Stimulated activated effector memory CD8-positive, alpha-beta T cell treated with anti-CD3 and anti-CD28 coated beads, Interleukin-12 subunit alpha, Interleukin-12 subunit beta, amount 100 ng/mL, for 72 hours (primary cell): Measurements from ENCODE around the gene MAMDC2.

ENCODE experiments used
- ATAC-seq: fragments of 150-1000 bp; cut with Tn5 transposase; 2 replicates; pipeline ENCODE4 v1.10.0; 2021
- DNase-seq, 2 donors: peaks; one replicate each; pipeline ENCODE4 v3.0.0; 2021 to 2022; ENCODE audit warnings: low spot score in 2 of 2
- H3K27ac Mint-ChIP-seq: one replicate; pipeline ENCODE4 v1.8.0; 2022; ENCODE audit warnings: mild to moderate bottlenecking, mixed read lengths
- H3K36me3 Mint-ChIP-seq: one replicate; pipeline ENCODE4 v1.8.0; 2022; ENCODE audit warnings: mild to moderate bottlenecking, mixed read lengths
- H3K4me1 Mint-ChIP-seq: one replicate; pipeline ENCODE4 v1.8.0; 2022; ENCODE audit warnings: mixed read lengths
- H3K4me3 Mint-ChIP-seq: one replicate; pipeline ENCODE4 v1.8.0; 2022; ENCODE audit warnings: mild to moderate bottlenecking, mixed read lengths
- H3K9me3 Mint-ChIP-seq: one replicate; pipeline ENCODE4 v1.8.0; 2022; ENCODE audit warnings: mixed read lengths

MAMDC2 gene

GRCh38 chr9:70049672-70050271, 6.1 kb downstream of the MAMDC2 start:
- DNase-seq (no peak), ATAC-seq (peak; percentile 14)
- Mint-ChIP-seq H3K4me1 (peaks cover under 1% of the 10 kb centered on the region), H3K27ac (no peak overlapping the region), H3K36me3 (no peaks in the 10 kb centered on the region), H3K4me3 (no peak overlapping the region), H3K9me3 (no peaks in the 10 kb centered on the region)

GRCh38 chr9:70052768-70053167, 9.1 kb downstream of the MAMDC2 start:
- no peak overlapping the region for H3K27ac Mint-ChIP-seq
- no peaks in the 10 kb centered on the region for H3K36me3 Mint-ChIP-seq
- no peaks in the 10 kb centered on the region for H3K9me3 Mint-ChIP-seq
- ATAC-seq: no peak
- H3K4me1 Mint-ChIP-seq: no peaks in the 10 kb centered on the region
- no peak overlapping the region for H3K4me3 Mint-ChIP-seq
- DNase-seq: no peak

GRCh38 chr9:70053864-70054263, 10.2 kb downstream of the MAMDC2 start:
- Mint-ChIP-seq H3K9me3 (no peaks in the 10 kb centered on the region), H3K4me1 (no peaks in the 10 kb centered on the region), H3K27ac (no peak overlapping the region), H3K36me3 (no peaks in the 10 kb centered on the region), H3K4me3 (no peak overlapping the region)
- ATAC-seq (no peak), DNase-seq (no peak)

- Mint-ChIP-seq H3K4me3 (no peak overlapping the region), H3K9me3 (no peaks in the 10 kb centered on the region), H3K4me1 (no peaks in the 10 kb centered on the region), H3K36me3 (no peaks in the 10 kb centered on the region), H3K27ac (no peak overlapping the region)
- no peak for ATAC-seq
- DNase-seq: no peak
Measured at GRCh38 chr9:70054521-70054920, 10.9 kb downstream of the MAMDC2 start.

GRCh38 chr9:70055406-70056210, 12.0 kb downstream of the MAMDC2 start:
- Mint-ChIP-seq H3K27ac (no peak overlapping the region), H3K36me3 (no peaks in the 10 kb centered on the region), H3K4me3 (no peak overlapping the region), H3K9me3 (no peaks in the 10 kb centered on the region), H3K4me1 (no peaks in the 10 kb centered on the region)
- DNase-seq: no peak
- ATAC-seq: no peak

- DNase-seq (no peak), ATAC-seq (no peak)
- H3K9me3 Mint-ChIP-seq: no peaks in the 10 kb centered on the region
- no peaks in the 10 kb centered on the region for H3K36me3 Mint-ChIP-seq
- H3K4me3 Mint-ChIP-seq: no peak overlapping the region
- no peaks in the 10 kb centered on the region for H3K4me1 Mint-ChIP-seq
- H3K27ac Mint-ChIP-seq: no peak overlapping the region
Measured at GRCh38 chr9:70056211-70056944, 12.7 kb downstream of the MAMDC2 start.

- Mint-ChIP-seq H3K36me3 (no peaks in the 10 kb centered on the region), H3K4me3 (no peak overlapping the region), H3K9me3 (no peaks in the 10 kb centered on the region), H3K4me1 (no peaks in the 10 kb centered on the region), H3K27ac (no peak overlapping the region)
- no peak for DNase-seq
- ATAC-seq: no peak
Measured at GRCh38 chr9:70058569-70059116, 15.0 kb downstream of the MAMDC2 start.

GRCh38 chr9:70060148-70060882, 16.7 kb downstream of the MAMDC2 start:
- no peaks in the 10 kb centered on the region for H3K9me3 Mint-ChIP-seq
- DNase-seq: no peak
- H3K36me3 Mint-ChIP-seq: no peaks in the 10 kb centered on the region
- H3K4me3 Mint-ChIP-seq: no peak overlapping the region
- H3K27ac Mint-ChIP-seq: no peak overlapping the region
- ATAC-seq: no peak
- no peaks in the 10 kb centered on the region for H3K4me1 Mint-ChIP-seq

GRCh38 chr9:70060883-70061507, 17.3 kb downstream of the MAMDC2 start:
- Mint-ChIP-seq H3K27ac (no peak overlapping the region), H3K4me1 (no peaks in the 10 kb centered on the region), H3K4me3 (no peak overlapping the region), H3K9me3 (no peaks in the 10 kb centered on the region), H3K36me3 (no peaks in the 10 kb centered on the region)
- DNase-seq (no peak), ATAC-seq (no peak)

GRCh38 chr9:70061776-70062175, 18.1 kb downstream of the MAMDC2 start:
- no peak for DNase-seq
- Mint-ChIP-seq H3K27ac (no peak overlapping the region), H3K36me3 (no peaks in the 10 kb centered on the region), H3K4me1 (no peaks in the 10 kb centered on the region), H3K4me3 (no peak overlapping the region), H3K9me3 (no peaks in the 10 kb centered on the region)
- ATAC-seq: no peak

- H3K36me3 Mint-ChIP-seq: no peaks in the 10 kb centered on the region
- ATAC-seq (no peak), DNase-seq (no peak)
- H3K27ac Mint-ChIP-seq: no peak overlapping the region
- no peaks in the 10 kb centered on the region for H3K9me3 Mint-ChIP-seq
- no peak overlapping the region for H3K4me3 Mint-ChIP-seq
- H3K4me1 Mint-ChIP-seq: no peaks in the 10 kb centered on the region
Measured at GRCh38 chr9:70064496-70064895, 20.8 kb downstream of the MAMDC2 start.

GRCh38 chr9:70065572-70065971, 21.9 kb downstream of the MAMDC2 start:
- Mint-ChIP-seq H3K9me3 (no peaks in the 10 kb centered on the region), H3K4me1 (no peaks in the 10 kb centered on the region), H3K4me3 (no peak overlapping the region), H3K36me3 (no peaks in the 10 kb centered on the region), H3K27ac (no peak overlapping the region)
- ATAC-seq (no peak), DNase-seq (no peak)

- Mint-ChIP-seq H3K4me3 (no peak overlapping the region), H3K36me3 (no peaks in the 10 kb centered on the region)
- no peak for ATAC-seq
Measured at GRCh38 chr9:70066418-70066817, 22.8 kb downstream of the MAMDC2 start.

GRCh38 chr9:70066874-70067273, 23.2 kb downstream of the MAMDC2 start:
- H3K4me1 Mint-ChIP-seq: no peaks in the 10 kb centered on the region
- no peak for ATAC-seq

More at GRCh38 chr9:70066418-70066817, 22.8 kb downstream of the MAMDC2 start:
- no peak overlapping the region for H3K27ac Mint-ChIP-seq
- DNase-seq: no peak
- H3K4me1 Mint-ChIP-seq: no peaks in the 10 kb centered on the region
- no peaks in the 10 kb centered on the region for H3K9me3 Mint-ChIP-seq

GRCh38 chr9:70069704-70070103, 26.1 kb downstream of the MAMDC2 start:
- DNase-seq: no peak
- Mint-ChIP-seq H3K4me3 (no peak overlapping the region), H3K4me1 (no peaks in the 10 kb centered on the region), H3K9me3 (no peaks in the 10 kb centered on the region), H3K36me3 (no peaks in the 10 kb centered on the region), H3K27ac (no peak overlapping the region)
- no peak for ATAC-seq

More at GRCh38 chr9:70066874-70067273, 23.2 kb downstream of the MAMDC2 start:
- no peaks in the 10 kb centered on the region for H3K9me3 Mint-ChIP-seq
- no peak overlapping the region for H3K4me3 Mint-ChIP-seq
- DNase-seq: no peak
- no peak overlapping the region for H3K27ac Mint-ChIP-seq
- H3K36me3 Mint-ChIP-seq: no peaks in the 10 kb centered on the region
